NT2/D1 (cell line): ENCODE results near the gene POLR2J.
"Not testable (repeated sequence)": the region's sequence is repeated elsewhere in the genome, so short reads cannot be mapped to it uniquely, and the experiment has no call there.

Source experiments
- DNase-seq: peaks from one replicate; pipeline ENCODE4 v3.0.0-alpha.2; 2011; ENCODE audit warnings: low read depth, low spot score
- H3K27me3 ChIP-seq: 2 replicates; pipeline ENCODE4 v1.6.0; 2011; ENCODE audit warnings: mild to moderate bottlenecking; ENCODE audit not compliant: insufficient read length, insufficient read depth
- H3K36me3 ChIP-seq: 2 replicates; pipeline ENCODE4 v1.6.1; 2011; ENCODE audit warnings: mild to moderate bottlenecking, low read length, mixed read lengths; ENCODE audit not compliant: insufficient read depth, insufficient read length
- H3K4me1 ChIP-seq: 2 replicates; pipeline ENCODE4 v1.5.1; 2011; ENCODE audit not compliant: insufficient read depth, insufficient read length
- H3K4me3 ChIP-seq: 2 replicates; pipeline ENCODE4 v1.5.1; 2011; ENCODE audit warnings: low read depth; ENCODE audit not compliant: insufficient read length
- H3K9ac ChIP-seq: 2 replicates; pipeline ENCODE4 v1.6.0; 2011; ENCODE audit warnings: low read depth; ENCODE audit not compliant: insufficient read length
- H3K9me3 ChIP-seq: 2 replicates; pipeline ENCODE4 v1.5.1; 2011; ENCODE audit warnings: mild to moderate bottlenecking, low read length; ENCODE audit not compliant: insufficient read depth
- SUZ12 ChIP-seq: IDR thresholded peaks from 2 replicates; pipeline ENCODE4 v1.6.1; 2011; ENCODE audit not compliant: insufficient read length, insufficient read depth; ENCODE audit errors: extremely low read depth
- YY1 ChIP-seq: IDR thresholded peaks from 2 replicates; pipeline ENCODE4 v1.6.1; 2011; ENCODE audit not compliant: insufficient read length, insufficient read depth
- ZNF274 ChIP-seq: IDR thresholded peaks from 2 replicates; pipeline ENCODE4 v1.6.1; 2011; ENCODE audit warnings: mild to moderate bottlenecking, low read depth, low read length

The POLR2J gene

DNA sequence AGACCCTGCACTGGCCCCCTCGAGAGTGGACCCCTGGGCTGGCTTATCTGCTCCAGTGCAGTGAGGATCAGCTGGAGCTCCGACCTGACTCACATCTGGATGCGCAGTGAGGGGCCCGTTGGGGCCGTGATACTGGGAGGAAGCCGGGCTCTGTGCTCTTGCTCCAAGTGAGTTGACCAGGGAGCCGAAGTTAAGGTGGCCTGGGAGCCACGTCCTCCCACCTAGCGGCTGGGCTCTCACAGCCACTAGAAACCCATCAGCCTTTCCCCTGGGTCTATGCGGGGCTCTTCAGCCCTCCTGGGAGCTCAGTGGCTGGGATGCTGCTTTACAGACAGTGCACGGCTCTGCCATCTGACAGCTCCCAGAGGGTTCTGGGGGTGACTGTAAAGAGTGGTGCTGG is 23.1 kb downstream of the POLR2J start:
- Histone ChIP-seq H3K9ac (no peak overlapping the region), H3K4me1 (no peaks in the 10 kb centered on the region), H3K4me3 (no peak overlapping the region), H3K27me3 (no peaks in the 10 kb centered on the region), H3K9me3 (no peaks in the 10 kb centered on the region), H3K36me3 (peaks cover 28% of the 10 kb centered on the region)
- no peak for DNase-seq
- TF ChIP-seq YY1 (no peak), SUZ12 (no peak), ZNF274 (no peak)

DNA sequence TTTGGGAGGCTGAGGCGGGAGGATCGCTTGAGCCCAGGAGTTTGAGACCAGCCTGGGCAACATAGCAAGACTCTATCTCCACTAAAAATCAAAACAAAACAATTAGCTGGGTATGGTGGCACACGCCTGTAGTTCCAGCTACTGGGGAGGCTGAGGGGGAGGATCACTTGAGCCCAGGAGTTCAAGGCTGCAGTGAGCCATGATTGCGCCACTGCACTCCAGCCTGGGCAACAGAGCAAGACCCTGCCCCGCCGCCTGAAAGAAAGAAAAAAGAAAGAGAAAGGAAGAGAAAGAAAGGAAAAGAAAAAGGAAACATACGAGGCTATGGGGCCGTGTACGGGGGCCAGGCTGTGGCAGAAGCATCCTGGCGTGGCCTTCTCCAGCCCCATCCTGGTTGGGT is 23.8 kb downstream of the POLR2J start:
- H3K9ac ChIP-seq, H3K9me3 ChIP-seq, H3K4me1 ChIP-seq, H3K4me3 ChIP-seq, DNase-seq, H3K27me3 ChIP-seq: not testable (repeated sequence)
- peaks cover 28% of the 10 kb centered on the region for H3K36me3 ChIP-seq

DNA sequence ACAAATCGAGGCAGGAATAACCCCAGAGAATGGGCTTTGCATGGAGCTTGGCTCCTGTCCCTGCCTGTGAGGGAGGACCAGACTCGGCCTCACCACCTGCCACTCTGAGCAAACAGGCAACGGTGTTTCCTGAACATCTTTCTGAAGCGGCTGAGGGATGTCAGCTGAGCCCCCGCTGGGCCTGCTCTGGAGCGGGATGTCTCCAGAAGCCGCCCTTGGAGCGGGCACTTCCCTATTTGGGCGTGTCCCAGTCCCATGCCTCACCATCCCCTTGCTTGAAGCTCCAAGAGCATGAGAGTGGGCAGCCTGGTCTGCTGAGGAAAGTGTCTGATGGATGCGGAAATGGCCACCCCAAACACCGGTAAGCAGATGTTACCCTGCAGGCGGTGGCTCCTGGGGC is 24.3 kb downstream of the POLR2J start:
- Histone ChIP-seq H3K9ac (no peak overlapping the region), H3K36me3 (peaks cover 25% of the 10 kb centered on the region), H3K4me3 (no peak overlapping the region), H3K4me1 (no peaks in the 10 kb centered on the region), H3K27me3 (no peaks in the 10 kb centered on the region), H3K9me3 (no peaks in the 10 kb centered on the region)
- DNase-seq, result no peak
- TF ChIP-seq YY1, result no peak
- no peak for TF ChIP-seq SUZ12

DNA sequence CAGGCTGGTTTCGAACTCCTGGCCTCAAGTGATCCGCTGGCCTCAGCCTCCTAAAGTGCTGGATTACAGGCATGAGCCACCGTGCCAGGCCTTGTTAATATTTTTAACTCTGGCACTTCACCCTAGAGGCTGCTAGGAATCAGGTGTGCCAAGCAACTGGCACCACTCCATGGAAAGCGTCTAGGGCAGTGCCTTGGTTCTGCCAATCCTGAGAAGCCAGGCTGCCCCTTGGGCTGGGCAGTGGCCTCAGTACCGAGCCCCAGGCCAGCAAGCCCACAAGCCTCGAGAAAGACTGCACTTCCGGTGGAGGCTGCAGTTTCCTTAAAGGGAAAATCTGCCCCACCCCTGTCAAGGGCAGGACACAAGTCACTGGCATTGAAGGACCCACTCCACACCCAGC is 25.4 kb downstream of the POLR2J start:
- H3K36me3 ChIP-seq, result peaks cover 21% of the 10 kb centered on the region
- TF ChIP-seq ZNF274, result no peak
- TF ChIP-seq SUZ12, result no peak
- no peak for TF ChIP-seq YY1
- H3K27me3 ChIP-seq, result no peaks in the 10 kb centered on the region
- no peak overlapping the region for H3K9ac ChIP-seq
- H3K4me3 ChIP-seq, result no peak overlapping the region
- no peaks in the 10 kb centered on the region for H3K4me1 ChIP-seq
- H3K9me3 ChIP-seq, result no peaks in the 10 kb centered on the region
- DNase-seq, result no peak

DNA sequence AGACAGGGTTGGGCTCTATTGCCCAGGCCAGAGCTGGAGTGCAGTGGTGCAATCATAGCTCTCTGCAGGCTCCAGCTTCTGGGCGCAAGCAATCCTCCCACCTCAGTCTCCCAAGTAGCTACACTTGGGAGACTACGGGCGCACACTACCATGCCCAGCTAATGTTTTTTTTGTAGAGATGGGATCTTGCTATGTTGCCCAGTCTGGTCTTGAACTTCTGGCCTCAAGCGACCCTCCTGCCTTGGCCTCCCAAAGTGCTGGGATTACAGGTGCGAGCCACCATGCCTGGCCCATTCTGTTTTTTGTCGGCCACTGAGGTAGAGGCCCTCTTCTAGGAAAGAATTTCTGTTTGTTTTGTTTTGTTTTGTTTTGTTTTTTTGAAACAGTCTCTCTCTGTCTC is 26.3 kb downstream of the POLR2J start:
- no peaks in the 10 kb centered on the region for H3K9me3 ChIP-seq
- peaks cover 17% of the 10 kb centered on the region for H3K36me3 ChIP-seq
- no peak overlapping the region for H3K4me3 ChIP-seq
- no peak for DNase-seq
- TF ChIP-seq ZNF274, result no peak
- no peak for TF ChIP-seq SUZ12
- TF ChIP-seq YY1, result no peak
- H3K4me1 ChIP-seq, result peaks cover 6% of the 10 kb centered on the region
- no peak overlapping the region for H3K9ac ChIP-seq
- H3K27me3 ChIP-seq, result no peaks in the 10 kb centered on the region

DNA sequence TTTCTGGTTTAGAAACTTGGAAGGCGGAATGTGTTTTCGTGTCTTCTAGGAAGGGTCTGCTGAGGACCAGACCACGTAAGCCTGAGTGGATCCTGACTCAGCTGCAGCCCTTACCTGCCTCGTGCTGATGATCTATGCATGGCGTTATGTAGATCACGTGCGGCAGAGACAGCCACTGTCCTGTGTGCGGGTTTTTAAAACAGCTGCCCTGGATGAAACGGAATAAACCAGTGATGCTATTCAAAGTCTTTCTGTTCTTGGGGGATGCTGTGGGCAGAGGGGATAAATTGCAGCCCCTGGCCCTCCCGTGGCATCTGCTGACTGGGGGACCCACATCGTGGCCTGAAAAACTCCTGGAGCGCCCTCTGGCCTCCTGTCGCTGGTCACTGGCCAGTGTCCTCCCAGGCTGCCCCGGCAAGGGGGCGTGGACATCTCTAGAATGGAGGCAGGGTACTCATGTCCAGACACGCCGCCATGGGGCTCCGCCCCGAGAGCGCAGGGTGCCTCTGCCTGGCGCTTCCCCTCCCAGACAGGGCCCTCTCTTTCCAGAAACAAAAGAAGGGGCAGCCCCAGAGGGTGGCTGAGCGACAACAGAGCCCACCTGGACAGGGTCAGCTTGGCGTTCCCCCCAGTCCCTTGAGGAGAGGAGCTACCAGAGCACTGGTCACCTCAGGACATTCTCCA is 27.2 kb downstream of the POLR2J start:
- Histone ChIP-seq H3K4me1 (peaks cover 8% of the 10 kb centered on the region), H3K9me3 (no peaks in the 10 kb centered on the region), H3K9ac (no peak overlapping the region), H3K27me3 (no peaks in the 10 kb centered on the region), H3K4me3 (no peak overlapping the region), H3K36me3 (peaks cover 22% of the 10 kb centered on the region)
- TF ChIP-seq ZNF274, result no peak
- TF ChIP-seq SUZ12, result no peak
- TF ChIP-seq YY1, result no peak
- no peak for DNase-seq

DNA sequence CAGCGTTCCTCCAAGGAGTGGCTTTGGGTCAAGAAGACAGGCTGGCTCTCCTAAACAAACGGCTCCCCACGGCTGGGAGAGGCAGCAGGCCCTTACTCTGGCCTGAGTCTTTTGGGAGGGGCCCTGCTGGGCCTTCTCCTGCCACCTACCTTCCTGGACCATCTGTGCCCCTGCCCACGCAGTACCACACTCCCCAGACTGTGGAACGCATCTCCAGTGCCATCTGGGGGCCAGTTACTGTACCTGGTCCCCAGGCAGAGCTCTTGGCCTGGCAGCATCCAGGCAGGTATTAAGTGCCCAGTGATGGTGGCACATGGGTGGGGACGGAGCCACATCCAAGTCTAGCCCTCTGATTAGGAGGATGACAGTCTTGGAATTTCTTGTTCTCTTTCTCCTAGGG is 28.5 kb downstream of the POLR2J start:
- no peaks in the 10 kb centered on the region for H3K9me3 ChIP-seq
- H3K4me3 ChIP-seq, result no peak overlapping the region
- no peak for DNase-seq
- no peak overlapping the region for H3K9ac ChIP-seq
- no peaks in the 10 kb centered on the region for H3K27me3 ChIP-seq
- H3K36me3 ChIP-seq, result peaks cover 22% of the 10 kb centered on the region
- TF ChIP-seq SUZ12, result no peak
- TF ChIP-seq YY1, result no peak
- peaks cover 8% of the 10 kb centered on the region for H3K4me1 ChIP-seq

DNA sequence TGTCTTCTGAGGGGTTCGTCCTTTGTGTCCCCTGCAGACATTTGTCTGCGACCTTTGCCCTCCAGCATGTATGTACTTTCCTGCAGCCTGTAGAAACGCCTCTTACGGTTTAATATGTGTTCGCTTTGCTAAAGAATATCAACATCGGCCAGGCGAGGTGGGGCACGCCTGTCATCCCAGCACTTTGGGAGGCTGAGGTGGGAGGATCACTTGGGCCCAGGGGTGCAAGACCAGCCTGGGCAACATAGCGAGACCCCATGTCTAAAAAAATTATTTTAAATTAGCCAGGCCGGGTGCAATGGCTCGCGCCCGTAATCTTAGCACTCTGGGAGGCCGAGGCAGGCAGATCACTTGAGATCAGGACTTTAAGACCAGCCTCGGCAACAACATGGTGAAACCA is 29.6 kb downstream of the POLR2J start:
- Histone ChIP-seq H3K9me3 (no peaks in the 10 kb centered on the region), H3K9ac (no peak overlapping the region), H3K27me3 (no peaks in the 10 kb centered on the region), H3K36me3 (peaks cover 26% of the 10 kb centered on the region), H3K4me3 (no peak overlapping the region), H3K4me1 (peaks cover 8% of the 10 kb centered on the region)
- no peak for DNase-seq
- TF ChIP-seq YY1, result no peak
- no peak for TF ChIP-seq SUZ12
- no peak for TF ChIP-seq ZNF274
